Mesenteric fat pad (tissue), 1 donor: ENCODE measurements around the gene DSE. TPM values are rescaled to one million over a fixed set of nuclear protein-coding genes. Genes with fewer than 3 reads are reported as not detected.

ENCODE experiments used
- DNase-seq: peaks from one replicate; pipeline ENCODE4 v3.0.0-alpha.2; 2020; ENCODE audit warnings: low spot score
- total RNA-seq: library from RNA; stranded (reverse); fragmentation: NEBNext Ultra II Directional; extraction: Animal tissue kit (Norgen Biotek cat#: 25700); gene quantifications from one replicate; pipeline ENCODE4 v1.2.1, GENCODE V29; 2021
- donor health status: DM: yes; HTN: yes; CAD: no.

DSE gene
- total RNA-seq, 1 donor from 2014 or later: 116 TPM

DNA sequence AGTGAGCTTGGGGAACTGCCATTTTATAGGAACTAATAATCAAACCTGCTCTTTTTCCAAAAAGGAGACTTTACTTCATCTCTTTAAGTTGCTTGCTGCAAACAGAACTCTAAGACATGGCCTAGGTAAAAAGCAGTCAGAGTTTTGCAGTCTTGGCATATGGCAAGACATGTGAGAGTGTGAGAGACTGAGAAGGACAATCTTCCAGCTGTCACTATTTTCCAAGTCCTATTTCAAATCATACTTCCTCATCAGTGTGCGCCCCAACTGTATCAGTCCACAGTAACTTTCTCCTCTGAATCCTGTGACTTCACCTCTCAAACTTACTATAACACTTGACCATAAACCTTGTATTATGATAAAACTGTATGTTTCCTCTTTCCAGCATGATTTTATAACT is 100.8 kb downstream of the DSE start:
- DNase-seq: no peak

GRCh38 chr6:116472706-116473105 is 102.0 kb downstream of the DSE start:
- no peak for DNase-seq

DNA sequence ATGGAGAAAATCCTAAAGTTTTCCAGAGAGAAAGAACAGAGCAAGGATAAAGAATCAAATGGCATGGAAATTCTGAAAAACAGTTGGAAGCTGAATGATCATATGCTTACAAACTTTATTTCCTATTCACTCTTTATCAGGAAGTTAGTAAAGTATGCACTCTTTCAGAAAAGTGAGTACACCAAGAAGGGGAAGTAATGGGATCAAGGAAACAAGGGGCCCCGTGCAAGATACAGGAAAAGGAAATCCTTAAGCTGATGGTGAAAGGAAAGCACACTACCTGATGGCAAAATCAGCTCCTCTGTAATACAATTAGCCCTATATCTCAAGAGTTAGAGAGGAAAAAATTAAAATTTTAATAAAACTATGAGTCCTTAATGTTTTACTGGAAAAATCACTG is 104.4 kb downstream of the DSE start:
- no peak for DNase-seq

- no peak for DNase-seq
Measured at GRCh38 chr6:116476002-116476678, 105.4 kb downstream of the DSE start.

- DNase-seq: no peak
Measured at GRCh38 chr6:116482780-116483179, 112.0 kb downstream of the DSE start.

DNA sequence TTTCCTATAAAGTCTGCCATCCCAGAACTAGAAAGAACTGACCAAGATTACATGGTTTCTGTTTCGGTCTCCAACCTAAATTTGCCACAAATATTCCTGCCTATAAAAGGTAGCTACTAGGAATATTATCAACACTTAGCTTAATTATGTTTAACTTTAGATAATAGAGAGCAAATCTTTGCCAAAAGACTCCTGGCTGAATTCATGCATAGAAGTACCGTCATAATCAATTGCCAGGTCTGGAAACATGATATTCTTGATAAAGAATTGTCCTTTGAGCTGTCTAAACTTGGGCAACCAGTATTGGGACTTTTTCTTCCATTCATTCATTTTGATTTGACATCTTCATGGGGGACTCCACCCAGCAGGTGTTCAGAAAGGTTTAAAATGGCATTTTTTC is 112.9 kb downstream of the DSE start:
- DNase-seq: no peak

GRCh38 chr6:116485559-116486184 is 114.9 kb downstream of the DSE start:
- no peak for DNase-seq

- DNase-seq: no peak
Measured at GRCh38 chr6:116491610-116492330, 121.0 kb downstream of the DSE start.

GRCh38 chr6:116492331-116493067 is 121.8 kb downstream of the DSE start:
- DNase-seq: no peak

Other genes with a start within 250 kb of the DSE start
- gene COL10A1, start 244.8 kb upstream of the DSE start, total RNA-seq: 0.29 TPM
- 8.5 TPM for gene TSPYL4, start 116.9 kb upstream of the DSE start, total RNA-seq
- 78.2 TPM for gene TSPYL1, start 91.0 kb upstream of the DSE start, total RNA-seq
- 0.77 TPM for gene CALHM6, start 90.4 kb downstream of the DSE start, total RNA-seq
- gene CALHM5, start 140.7 kb downstream of the DSE start, total RNA-seq: 2.8 TPM
- not detected for gene TRAPPC3L, start 174.7 kb downstream of the DSE start, total RNA-seq
- gene CALHM4, start 182.8 kb downstream of the DSE start, total RNA-seq: not detected
- gene RWDD1, start 200.6 kb downstream of the DSE start, total RNA-seq: 49.7 TPM
- 0.58 TPM for gene RSPH4A, start 245.5 kb downstream of the DSE start, total RNA-seq